HG02943 (cell line): Measurements from ENCODE around the gene OR2A25.
"Not testable (repeated sequence)": the region's sequence is repeated elsewhere in the genome, so short reads cannot be mapped to it uniquely, and the experiment has no call there.

Source experiments
- ATAC-seq: cut with Tn5 transposase; IDR thresholded peaks from one replicate; pipeline ENCODE4 v1.9.1; 2021; ENCODE audit warnings: mild to moderate bottlenecking, low read depth, moderate library complexity; ENCODE audit not compliant: unreplicated experiment

The OR2A25 gene

GRCh38 chr7:144069511-144069910 is at the start of gene OR2A25:
OR2A25 (plus strand) TSS chr7:144069811; CDS start chr7:144074220, 4,409 bp downstream.
- ATAC-seq = no peak

- no peak for ATAC-seq
Measured at GRCh38 chr7:144020340-144020739, 49.3 kb upstream of the OR2A25 start.

GRCh38 chr7:144022169-144022568 is 47.4 kb upstream of the OR2A25 start:
- no peak for ATAC-seq

- no peak for ATAC-seq
Measured at GRCh38 chr7:144023171-144023827, 46.3 kb upstream of the OR2A25 start.

GRCh38 chr7:144024213-144024612 is 45.4 kb upstream of the OR2A25 start:
- ATAC-seq = no peak

- ATAC-seq = no peak
Measured at GRCh38 chr7:144026203-144026883, 43.3 kb upstream of the OR2A25 start.

- ATAC-seq = no peak
Measured at GRCh38 chr7:144027070-144027469, 42.5 kb upstream of the OR2A25 start.

GRCh38 chr7:144027974-144028373 is 41.6 kb upstream of the OR2A25 start:
- no peak for ATAC-seq

- ATAC-seq = no peak
Measured at GRCh38 chr7:144028547-144028946, 41.1 kb upstream of the OR2A25 start.

- ATAC-seq = no peak
Measured at GRCh38 chr7:144032516-144032915, 37.1 kb upstream of the OR2A25 start.

- no peak for ATAC-seq
Measured at GRCh38 chr7:144032985-144033709, 36.5 kb upstream of the OR2A25 start.

- ATAC-seq = no peak
Measured at GRCh38 chr7:144035385-144035784, 34.2 kb upstream of the OR2A25 start.

- no peak for ATAC-seq
Measured at GRCh38 chr7:144036302-144036885, 33.2 kb upstream of the OR2A25 start.

GRCh38 chr7:144037414-144038035 is 32.1 kb upstream of the OR2A25 start:
- ATAC-seq = no peak

GRCh38 chr7:144038887-144039286 is 30.7 kb upstream of the OR2A25 start:
- no peak for ATAC-seq

GRCh38 chr7:144048648-144049047 is 21.0 kb upstream of the OR2A25 start, which contains the start of gene OR2A5:
OR2A5 (plus strand) TSS chr7:144048948; CDS start chr7:144050402, 1,454 bp downstream.
- no peak for ATAC-seq

- no peak for ATAC-seq
Measured at GRCh38 chr7:144049491-144049890, 20.1 kb upstream of the OR2A25 start.

GRCh38 chr7:144050093-144050492 is 19.5 kb upstream of the OR2A25 start:
- ATAC-seq = no peak

GRCh38 chr7:144050884-144051283 is 18.7 kb upstream of the OR2A25 start:
- not testable (repeated sequence) for ATAC-seq

- ATAC-seq = no peak
Measured at GRCh38 chr7:144057954-144058353, 11.7 kb upstream of the OR2A25 start.

- no peak for ATAC-seq
Measured at GRCh38 chr7:144063710-144064109, 5.9 kb upstream of the OR2A25 start.
